HG02970 (cell line): ENCODE measurements around the gene NTN1.

ENCODE experiments used
- ATAC-seq: cut with Tn5 transposase; IDR thresholded peaks from one replicate; pipeline ENCODE4 v1.9.1; 2021; ENCODE audit warnings: mild to moderate bottlenecking, moderate library complexity, moderate number of reproducible peaks; ENCODE audit not compliant: unreplicated experiment, low FRiP score

NTN1 gene

GRCh38 chr17:9225305-9226101 is 204.2 kb downstream of the NTN1 start:
- no peak for ATAC-seq

GRCh38 chr17:9226130-9226793 is 205.0 kb downstream of the NTN1 start:
- no peak for ATAC-seq

DNA sequence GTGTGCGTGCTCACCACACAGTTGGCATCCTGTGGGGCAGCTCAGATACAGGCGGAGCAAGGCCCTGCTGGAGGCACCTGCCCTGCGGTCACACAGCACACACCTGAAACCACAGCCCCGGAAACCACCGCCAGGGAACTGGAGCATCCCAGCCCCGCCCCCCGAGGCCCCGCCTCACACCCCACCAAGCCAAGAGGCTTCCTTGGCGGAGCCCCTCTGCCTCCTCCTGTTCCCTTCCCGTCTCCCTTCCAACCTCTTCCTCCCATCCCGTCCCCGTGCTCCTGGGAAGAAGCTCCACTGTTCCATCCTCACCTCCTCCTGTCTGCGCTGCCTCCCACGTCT is 205.5 kb downstream of the NTN1 start:
- ATAC-seq, result no peak

- no peak for ATAC-seq
These were observed 206.6 kb downstream of the NTN1 start for GRCh38 chr17:9227819-9228407.

- ATAC-seq, result no peak
These were observed 207.3 kb downstream of the NTN1 start for GRCh38 chr17:9228408-9229159.

DNA sequence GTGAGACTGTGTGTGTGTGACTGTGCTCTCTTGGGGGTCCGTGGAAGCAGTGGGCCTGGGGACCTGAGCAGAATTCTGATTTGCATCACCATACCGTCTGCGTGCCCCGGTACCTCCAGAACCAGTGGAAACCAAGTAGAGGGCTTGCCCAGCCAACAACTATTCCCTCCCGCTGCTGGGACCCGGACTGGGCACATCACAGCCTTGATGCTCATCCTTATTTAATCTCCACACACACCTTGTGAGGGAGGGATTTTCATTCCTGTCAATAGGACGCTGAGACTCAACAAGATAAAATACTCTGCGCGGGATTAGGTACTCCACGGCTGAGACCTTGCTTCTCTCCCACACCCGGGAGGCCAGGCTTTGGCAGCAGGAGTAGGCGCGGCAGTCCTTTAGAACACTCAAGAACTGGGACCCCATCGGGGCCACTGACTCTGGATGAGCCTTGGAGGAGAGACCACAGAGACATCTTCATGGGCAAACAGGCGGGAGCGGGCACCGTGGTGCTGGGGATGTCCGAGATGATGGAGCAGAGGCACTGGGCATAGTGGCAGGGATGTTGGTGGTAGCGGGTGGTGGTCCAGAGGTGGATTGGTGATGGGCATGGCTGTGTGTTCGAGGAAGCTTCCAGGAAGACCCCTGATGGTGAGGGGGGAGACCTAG is 208.0 kb downstream of the NTN1 start:
- ATAC-seq, result no peak

- ATAC-seq, result no peak
These were observed 208.5 kb downstream of the NTN1 start for GRCh38 chr17:9229826-9230201.

GRCh38 chr17:9230346-9230745 is 209.0 kb downstream of the NTN1 start:
- ATAC-seq, result no peak

GRCh38 chr17:9230861-9231260 is 209.6 kb downstream of the NTN1 start:
- ATAC-seq, result no peak

- no peak for ATAC-seq
These were observed 210.3 kb downstream of the NTN1 start for GRCh38 chr17:9231449-9232154.

GRCh38 chr17:9232155-9232475 is 210.8 kb downstream of the NTN1 start:
- no peak for ATAC-seq

DNA sequence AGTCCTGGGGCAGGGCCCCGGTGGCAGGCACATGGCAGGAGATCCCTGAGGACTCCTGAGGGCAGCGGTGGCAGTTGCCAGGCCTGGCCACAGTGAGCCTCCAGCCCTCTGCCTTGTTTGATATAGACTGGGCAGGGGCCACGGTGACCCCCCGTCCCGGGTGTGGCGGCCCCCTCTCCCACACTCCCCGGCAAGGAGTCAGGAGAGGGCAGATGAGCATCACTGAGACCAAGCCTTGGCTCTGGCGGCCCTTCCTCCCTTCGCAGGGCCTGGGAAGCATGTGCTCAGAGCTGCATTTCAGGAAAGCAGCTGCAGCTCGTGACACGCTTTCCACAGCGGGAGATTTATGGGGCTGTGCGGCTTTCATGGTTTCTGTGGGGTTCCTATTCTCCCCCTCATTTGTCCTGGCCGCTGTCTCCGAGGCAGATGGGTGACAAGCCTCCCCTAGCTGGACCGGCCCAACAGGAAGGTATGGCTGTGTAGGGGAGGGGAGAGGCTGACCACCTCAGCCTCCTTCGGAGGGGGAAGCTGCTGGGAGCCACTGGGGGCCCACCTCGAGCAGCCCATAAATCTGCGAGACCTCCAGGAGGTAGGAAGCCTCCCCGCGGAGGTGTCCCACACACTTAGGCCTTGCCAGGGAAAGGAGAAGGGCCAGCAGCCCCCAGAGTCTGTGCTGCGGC is 211.4 kb downstream of the NTN1 start:
- ATAC-seq, result no peak

- ATAC-seq, result no peak
These were observed 211.9 kb downstream of the NTN1 start for GRCh38 chr17:9233271-9233599.

DNA sequence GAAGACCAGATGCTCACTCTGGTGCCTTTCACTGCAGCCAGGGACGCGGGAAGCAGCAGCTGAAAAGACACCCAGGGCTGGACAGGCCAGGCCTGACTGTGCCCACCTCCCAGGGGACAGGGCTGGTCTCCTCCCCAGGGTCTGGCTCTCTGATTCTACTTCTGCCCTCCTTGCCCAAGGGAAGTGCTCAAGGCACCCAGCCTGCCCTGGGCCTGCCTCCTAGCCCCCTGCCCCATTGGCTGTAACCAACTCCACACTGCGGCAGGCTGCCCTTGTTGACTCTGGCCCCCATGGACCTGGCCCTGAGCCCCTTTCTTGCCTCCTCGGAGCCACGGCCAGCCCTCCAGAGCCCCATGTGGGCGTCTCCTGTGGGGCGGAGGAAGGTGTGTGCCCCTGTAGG is 212.5 kb downstream of the NTN1 start:
- ATAC-seq, result no peak

GRCh38 chr17:9234389-9234945 is 213.2 kb downstream of the NTN1 start:
- no peak for ATAC-seq

GRCh38 chr17:9235346-9235745 is 214.0 kb downstream of the NTN1 start:
- ATAC-seq, result no peak

GRCh38 chr17:9236286-9237052 is 215.2 kb downstream of the NTN1 start:
- ATAC-seq, result no peak

DNA sequence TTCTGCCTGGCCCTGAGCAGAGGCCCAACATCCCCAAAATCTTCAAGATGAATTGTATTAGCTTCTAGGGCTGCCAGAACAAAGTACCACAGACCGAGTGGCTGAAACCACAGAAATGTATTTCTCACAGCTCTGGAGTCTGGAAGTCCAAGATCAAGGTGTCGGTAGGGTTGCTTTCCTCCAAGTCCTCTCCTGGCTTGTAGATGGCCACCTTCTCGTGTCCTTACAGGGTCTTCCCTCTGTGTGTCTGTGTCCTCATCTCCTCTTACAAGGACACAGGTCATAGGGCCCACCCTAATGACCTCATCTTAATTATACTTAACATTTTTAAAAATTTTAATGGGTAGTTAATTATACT is 215.7 kb downstream of the NTN1 start:
- no peak for ATAC-seq
